Measurements from ENCODE around the gene PCSK6.

Gene PCSK6

DNA sequence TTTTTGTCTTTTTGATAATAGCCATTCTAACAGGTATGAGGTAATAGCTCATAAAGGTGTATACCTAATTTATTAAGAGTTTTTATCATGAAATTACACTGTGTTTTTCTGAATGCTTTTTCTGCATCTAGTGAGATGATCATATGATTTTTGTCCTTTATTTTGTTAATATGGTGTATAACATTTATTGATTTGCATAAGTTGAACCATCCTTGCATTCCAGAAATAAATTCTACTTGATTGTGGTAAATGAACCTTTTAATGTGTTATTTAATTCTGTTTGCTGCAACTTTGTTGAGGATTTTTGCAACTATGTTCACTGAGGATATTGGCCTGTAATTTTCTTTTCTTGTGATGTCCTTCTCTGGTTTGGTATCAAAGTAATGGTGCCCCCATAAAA, 28.0 kb upstream of the PCSK6 start:
- TF ChIP-seq, protein P1, sequence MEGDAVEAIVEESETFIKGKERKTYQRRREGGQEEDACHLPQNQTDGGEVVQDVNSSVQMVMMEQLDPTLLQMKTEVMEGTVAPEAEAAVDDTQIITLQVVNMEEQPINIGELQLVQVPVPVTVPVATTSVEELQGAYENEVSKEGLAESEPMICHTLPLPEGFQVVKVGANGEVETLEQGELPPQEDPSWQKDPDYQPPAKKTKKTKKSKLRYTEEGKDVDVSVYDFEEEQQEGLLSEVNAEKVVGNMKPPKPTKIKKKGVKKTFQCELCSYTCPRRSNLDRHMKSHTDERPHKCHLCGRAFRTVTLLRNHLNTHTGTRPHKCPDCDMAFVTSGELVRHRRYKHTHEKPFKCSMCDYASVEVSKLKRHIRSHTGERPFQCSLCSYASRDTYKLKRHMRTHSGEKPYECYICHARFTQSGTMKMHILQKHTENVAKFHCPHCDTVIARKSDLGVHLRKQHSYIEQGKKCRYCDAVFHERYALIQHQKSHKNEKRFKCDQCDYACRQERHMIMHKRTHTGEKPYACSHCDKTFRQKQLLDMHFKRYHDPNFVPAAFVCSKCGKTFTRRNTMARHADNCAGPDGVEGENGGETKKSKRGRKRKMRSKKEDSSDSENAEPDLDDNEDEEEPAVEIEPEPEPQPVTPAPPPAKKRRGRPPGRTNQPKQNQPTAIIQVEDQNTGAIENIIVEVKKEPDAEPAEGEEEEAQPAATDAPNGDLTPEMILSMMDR (IDR thresholded peaks at IDR 0.05; ENCODE audit: low read depth, low read length), result no peak
- DNase-seq (ENCODE audit: low read depth in 2 of 2), result no peak
- H3K4me3 ChIP-seq (replicated peaks in 1 of 2; ENCODE audit: low read depth in 2 of 2, low read length in 2 of 2), result no peak overlapping the region

GRCh38 chr15:101514318-101514717, 24.8 kb upstream of the PCSK6 start:
- TF ChIP-seq, protein P1 (IDR thresholded peaks at IDR 0.05; ENCODE audit: low read depth, low read length), result no peak
- DNase-seq (ENCODE audit: low read depth in 2 of 2), result no peak
- no peak overlapping the region for H3K4me3 ChIP-seq (replicated peaks in 1 of 2; ENCODE audit: low read depth in 2 of 2, low read length in 2 of 2)

DNA sequence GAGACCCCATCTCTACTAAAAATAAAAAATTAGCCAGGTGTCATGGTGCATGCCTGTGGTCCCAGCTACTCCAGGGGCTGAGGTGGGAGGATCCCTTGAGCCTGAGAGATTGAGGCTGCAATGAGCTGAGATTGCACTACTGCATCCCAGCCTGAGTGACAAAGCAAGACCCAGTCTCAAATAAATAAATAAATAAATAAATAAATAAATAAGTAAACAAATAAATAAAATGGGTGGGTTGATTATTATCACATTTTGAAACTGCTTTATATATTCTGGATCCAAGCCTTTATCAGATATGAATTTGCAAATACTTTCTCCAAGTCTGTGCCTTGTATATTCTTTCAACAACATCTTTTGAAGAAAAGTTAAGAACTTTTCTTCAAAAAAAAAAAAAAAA, 22.2 kb upstream of the PCSK6 start:
- no peak for DNase-seq (ENCODE audit: low read depth in 2 of 2)
- no peak overlapping the region for H3K4me3 ChIP-seq (replicated peaks in 1 of 2; ENCODE audit: low read depth in 2 of 2, low read length in 2 of 2)
- TF ChIP-seq, protein P1 (IDR thresholded peaks at IDR 0.05; ENCODE audit: low read depth, low read length), result no peak

GRCh38 chr15:101510212-101511197, 21.0 kb upstream of the PCSK6 start:
- DNase-seq (ENCODE audit: low read depth in 2 of 2), result no peak
- TF ChIP-seq, protein P1 (IDR thresholded peaks at IDR 0.05; ENCODE audit: low read depth, low read length), result no peak
- no peak overlapping the region for H3K4me3 ChIP-seq (replicated peaks in 1 of 2; ENCODE audit: low read depth in 2 of 2, low read length in 2 of 2)

DNA sequence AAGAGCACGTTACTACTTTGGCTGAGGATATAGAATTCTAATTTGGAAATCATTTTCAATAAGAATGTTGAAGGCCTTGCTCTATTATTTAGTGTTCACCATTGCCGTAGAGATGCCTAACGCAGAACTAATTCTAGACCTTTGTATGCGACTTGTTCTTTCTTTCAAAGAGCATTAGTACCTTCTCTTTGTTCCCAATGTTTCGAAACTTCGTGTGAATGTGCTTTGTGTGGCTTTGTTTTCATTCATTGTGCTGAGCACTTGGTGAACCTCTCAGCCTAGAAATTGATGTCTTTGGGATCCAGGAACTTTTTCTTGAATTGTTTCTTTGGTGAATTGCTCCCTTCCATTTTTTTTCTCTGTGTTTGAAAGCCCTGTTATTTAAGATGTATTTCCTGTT, 19.8 kb upstream of the PCSK6 start:
- no peak for DNase-seq (ENCODE audit: low read depth in 2 of 2)
- H3K4me3 ChIP-seq (replicated peaks in 1 of 2; ENCODE audit: low read depth in 2 of 2, low read length in 2 of 2), result no peak overlapping the region
- TF ChIP-seq, protein P1 (IDR thresholded peaks at IDR 0.05; ENCODE audit: low read depth, low read length), result no peak

DNA sequence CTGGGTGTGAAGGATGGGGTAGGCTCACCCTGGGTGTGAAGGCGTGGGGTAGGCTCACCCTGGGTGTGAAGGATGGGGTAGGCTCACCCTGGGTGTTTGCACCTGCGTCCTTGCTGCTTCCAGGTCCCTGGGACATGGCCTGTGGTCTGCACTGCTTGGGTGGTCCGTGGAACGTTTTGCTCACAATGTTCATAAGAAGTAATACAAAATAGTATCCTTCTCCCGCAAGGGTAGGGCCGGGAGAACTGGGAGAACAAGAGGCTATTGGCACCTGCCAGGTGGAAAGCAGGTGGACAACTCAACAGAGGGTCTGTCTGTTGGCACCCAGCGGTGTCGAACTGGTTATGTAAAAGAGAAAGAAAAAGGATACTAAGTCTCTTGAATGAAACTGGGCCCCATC, 17.0 kb upstream of the PCSK6 start:
- no peak overlapping the region for H3K4me3 ChIP-seq (replicated peaks in 1 of 2; ENCODE audit: low read depth in 2 of 2, low read length in 2 of 2)
- no peak for DNase-seq (ENCODE audit: low read depth in 2 of 2)
- TF ChIP-seq, protein P1 (IDR thresholded peaks at IDR 0.05; ENCODE audit: low read depth, low read length), result no peak

Data from cardiac fibroblast (primary cell).